Right renal cortex interstitium (tissue), 3 donors: ENCODE measurements around the gene LRRN4. TPM values are rescaled to one million over a fixed set of nuclear protein-coding genes. Genes with fewer than 3 reads are reported as not detected.
"Not testable (repeated sequence)": the region's sequence is repeated elsewhere in the genome, so short reads cannot be mapped to it uniquely, and the experiment has no call there.

ENCODE experiments used
- DNase-seq, 3 donors: peaks; one replicate each; pipeline ENCODE4 v3.0.0-alpha.2; 2013; ENCODE audit warnings: low read depth in 3 of 3, low spot score in 2 of 3
- polyA plus RNA-seq, 3 donors: library from polyadenylated mRNA; unstranded; fragments of 120-200 nt; gene quantifications; one replicate each; pipeline ENCODE4 v1.2.1, GENCODE V29; 2013; ENCODE audit not compliant: insufficient read length in 3 of 3

Gene LRRN4
- polyA plus RNA-seq, 3 donors: 9.8 to 11.7 (median 10.9) TPM

DNA sequence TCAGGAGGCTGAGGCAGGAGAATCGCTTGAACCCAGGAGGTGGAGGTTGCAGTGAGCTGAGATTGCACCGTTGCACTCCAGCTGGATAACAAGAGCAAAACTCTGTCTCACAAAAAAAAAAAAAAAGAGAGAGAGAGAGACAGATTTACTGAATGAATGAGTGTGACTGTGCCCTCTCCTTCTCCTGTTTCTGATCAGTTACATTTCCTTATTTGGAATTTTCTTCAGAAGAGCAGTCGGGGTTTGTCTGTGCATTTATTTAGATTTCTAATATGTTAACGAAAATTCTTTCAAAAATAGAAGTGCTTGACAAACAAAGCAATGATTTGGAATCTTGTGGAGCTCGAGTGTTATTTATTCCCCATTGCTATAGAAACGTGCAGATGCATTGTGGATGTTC, 6.4 kb upstream of the LRRN4 start:
- no peak for DNase-seq

DNA sequence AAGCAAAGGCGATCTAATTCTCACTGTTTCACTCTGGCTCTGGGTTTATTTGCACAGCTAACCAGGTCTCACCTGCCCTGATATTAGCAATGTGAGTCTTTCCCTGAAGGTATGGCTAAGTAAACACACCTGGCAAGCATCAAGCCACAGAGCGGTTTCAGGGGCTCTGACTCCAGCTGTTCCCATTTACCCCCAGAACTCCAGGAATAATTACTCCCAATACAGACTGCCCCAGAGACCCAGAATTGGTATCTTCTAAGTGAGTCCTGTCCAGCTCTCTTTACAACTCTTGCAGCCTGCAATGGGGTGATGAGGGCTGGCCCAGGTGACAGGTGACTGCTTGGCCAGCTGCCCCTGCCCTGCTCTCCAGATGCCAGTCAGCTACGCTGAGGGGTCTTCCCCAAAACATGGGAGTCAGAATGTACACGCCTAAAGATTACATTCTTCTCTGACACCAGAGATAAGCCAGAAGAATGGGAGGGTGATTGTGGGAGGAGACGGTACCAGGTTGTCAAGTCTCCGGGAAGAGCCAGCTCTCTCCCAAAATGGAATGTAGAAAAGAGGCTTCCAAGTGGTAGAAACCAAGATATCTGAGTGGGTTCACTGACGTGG, 4.9 kb upstream of the LRRN4 start:
- DNase-seq: no peak

DNA sequence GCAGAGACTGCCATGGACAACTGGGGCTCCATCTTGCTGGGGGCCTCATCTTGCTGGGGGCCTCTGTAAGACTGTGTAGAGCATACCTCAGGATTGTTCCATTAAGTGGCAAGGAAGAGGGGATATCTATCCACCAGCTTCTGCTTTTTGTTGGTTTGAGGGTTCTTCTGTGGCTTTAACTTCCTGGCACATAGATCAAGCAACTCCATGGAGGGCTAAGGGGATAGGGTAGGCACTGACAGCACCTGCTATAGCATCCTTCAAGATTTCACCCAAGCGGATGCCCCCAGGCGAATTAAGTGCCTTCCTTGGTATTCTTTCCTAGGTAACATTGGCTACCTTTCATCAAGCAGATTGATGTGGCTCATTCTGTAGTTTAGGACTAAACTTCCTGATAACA, 3.8 kb upstream of the LRRN4 start:
- DNase-seq: no peak

DNA sequence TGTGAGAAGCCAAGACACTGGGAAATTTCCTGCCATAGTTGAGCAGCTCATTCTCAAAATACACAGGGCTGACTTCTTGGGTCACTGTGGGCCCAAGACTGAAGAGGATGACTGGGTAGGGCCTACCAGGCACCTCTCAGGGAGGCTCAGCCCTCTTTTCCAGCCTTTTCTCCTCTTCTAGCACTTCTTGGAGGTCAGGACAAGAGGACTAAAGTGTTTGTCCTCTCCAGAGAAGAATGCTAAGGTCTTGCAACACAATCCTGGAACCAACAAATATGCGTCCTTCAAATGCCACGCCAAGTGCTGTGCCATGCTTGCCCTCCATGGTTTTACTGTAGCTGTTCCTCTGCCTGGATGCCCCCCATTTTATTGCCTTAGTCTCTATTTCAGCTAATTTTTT, 3.3 kb upstream of the LRRN4 start:
- DNase-seq: no peak

DNA sequence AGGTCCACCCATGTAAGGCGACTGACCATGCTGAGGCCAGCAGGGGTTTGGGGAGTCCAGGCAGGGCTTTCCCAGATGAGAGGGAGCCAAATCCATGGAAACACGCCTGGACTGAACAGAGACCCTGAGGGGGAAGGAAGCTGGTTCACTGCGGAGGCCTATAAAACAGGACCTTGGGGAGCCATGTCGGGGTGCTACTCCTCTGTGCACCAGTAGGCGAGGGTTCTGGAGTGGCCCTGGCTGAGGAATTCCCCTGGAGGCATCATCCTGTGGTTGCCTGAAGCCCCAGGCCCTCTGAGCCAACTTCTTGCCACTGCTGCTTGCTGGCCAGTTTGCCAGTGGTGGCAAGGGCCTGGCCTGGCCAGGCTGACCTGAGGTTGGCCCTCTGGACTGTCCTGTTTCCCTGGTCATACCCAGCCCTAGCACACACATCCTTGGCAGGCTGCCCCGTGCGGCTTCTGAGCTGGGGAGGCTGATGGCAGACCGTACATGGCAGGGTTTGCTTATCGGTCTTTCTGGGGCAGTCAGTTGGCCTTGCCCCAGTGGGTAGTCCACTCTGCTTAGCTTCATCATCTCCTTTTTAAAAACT, 2.2 kb upstream of the LRRN4 start:
- DNase-seq: no peak

DNA sequence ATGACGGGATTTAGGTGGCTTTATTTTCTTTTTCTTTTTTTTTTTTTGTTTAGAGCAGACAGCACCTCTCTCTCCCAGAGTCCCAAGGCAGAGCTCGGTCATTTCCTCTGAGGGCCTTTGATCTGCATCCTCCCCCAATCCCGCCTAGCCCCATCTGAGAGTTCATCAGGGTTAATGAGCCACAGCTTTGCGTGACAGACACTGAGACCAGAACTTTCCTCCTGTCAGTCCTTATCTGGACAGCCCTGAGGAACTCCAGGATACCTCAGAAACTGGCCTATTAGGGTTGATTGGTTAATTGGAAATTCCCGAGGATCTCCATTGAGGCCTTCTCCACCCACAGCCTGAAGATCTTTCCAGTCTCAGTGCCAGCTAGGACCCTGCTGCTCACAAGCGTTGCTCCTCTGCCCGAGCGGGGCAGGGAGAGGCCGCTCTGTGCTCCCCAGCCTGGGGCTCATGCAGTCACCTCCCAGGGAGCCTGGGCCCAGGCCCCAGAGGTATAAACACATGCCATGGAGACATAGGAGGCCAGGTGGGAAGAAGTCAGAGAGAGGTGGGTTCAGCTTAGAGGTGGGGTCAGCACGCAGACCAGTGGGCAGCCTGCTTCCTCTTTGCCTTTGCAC, 1.4 kb upstream of the LRRN4 start:
- no peak for DNase-seq

DNA sequence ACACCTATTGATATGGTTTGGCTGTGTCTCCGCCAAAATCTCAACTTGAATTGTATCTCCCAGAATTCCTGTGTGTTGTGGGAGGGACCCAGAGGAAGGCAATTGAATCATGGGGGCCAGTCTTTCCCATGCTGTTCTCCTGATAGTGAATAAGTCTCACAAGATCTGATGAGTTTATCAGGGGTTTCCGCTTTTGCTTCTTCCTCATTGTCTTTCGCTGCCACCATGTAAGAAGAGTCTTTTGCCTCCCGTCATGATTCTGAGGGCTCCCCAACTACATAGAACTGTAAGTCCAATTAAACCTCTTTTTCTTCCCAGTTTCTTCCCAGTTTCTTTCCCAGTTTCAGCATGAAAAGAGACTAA, 810 bp upstream of the LRRN4 start:
- DNase-seq: not testable (repeated sequence)

DNA sequence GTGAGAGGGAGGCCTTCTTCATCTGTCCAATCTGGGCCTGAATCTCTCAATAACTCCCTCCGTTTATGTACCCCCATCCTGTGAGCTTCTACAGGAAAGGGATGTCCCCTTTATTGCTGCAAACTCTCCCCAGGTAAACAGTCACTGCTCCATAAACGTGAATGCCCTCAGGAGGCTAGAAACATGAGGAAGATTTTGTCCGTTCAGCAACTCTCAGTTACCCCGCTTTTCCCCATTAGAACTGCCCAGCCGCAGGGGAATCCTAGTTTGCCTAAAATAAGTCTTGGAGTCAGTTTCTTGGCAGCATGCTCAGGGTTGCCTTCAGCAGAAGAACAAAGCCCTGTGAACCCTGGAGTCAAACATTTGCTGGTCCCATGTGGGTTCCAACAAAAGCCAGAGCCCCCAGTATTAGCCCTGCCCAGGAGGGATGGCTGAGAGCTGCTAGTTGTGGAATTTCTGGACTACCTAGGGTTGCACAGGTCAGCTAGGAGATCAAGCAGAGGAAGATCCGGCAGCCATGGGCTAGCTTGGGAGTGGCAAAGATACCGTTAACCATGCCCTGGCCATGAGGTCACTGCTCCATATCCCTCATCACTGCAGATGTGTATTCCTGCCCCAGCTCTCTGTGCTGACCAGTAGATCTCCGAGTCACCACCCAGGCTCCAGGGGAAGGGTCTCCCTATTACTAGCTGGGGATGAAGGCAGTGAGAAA, 640 bp downstream of the LRRN4 start:
- DNase-seq: no peak

DNA sequence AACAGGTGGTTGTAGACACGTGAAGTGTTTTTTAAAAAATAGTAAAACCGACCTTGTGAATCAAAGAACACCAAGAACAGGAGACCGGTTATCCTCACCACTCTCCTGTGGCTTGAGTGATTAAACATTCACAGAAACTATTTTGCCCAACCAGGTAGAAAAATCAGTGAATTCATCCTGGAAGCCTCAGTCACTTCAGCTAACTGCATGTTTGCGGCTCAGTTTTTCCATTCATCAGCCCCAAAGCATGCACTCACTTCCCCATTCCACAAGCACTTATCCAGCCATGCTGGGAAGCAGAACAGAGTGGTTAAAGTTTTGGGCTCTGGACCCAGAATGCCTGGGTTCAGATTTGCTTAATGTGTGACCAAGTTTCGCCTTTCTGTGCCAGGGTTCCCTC, 2.4 kb downstream of the LRRN4 start:
- DNase-seq: no peak

DNA sequence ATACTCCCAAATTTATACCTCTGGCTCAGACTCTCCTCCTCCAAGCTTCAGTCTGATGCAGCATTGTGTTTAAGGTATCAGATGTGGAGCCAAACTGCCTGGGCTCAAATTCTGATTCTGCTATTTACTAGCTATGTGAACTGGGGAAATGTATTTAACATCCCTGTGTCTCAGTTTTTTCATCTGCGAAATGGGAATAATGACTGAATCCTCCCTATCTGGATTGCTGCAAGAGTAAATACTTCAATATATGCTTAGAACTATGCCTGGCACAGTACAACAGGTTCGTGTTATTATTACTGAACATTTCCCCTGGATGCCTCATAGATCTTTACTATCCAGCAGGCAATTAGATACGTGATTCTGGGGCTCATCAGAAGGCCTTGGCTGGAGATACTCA, 5.5 kb downstream of the LRRN4 start:
- DNase-seq: no peak

DNA sequence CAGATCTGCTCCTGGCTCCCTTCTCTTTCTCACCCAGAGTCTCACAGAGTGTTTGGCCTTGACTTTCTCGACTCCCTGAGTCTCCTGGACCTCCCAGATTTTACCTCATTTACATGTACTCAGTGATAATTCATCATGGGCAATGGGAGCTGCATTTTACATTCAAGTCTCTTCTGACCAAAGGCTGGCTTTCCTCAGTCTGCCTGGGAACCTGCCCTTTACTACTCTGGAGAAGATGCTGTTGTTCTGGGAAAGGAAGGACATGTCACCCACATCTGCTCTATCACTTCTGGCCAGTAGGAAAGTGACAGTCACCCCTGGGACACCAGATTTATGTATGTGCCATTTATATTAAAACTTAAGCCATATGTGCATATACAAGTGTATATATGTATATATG, 7.4 kb downstream of the LRRN4 start:
- DNase-seq: no peak

DNA sequence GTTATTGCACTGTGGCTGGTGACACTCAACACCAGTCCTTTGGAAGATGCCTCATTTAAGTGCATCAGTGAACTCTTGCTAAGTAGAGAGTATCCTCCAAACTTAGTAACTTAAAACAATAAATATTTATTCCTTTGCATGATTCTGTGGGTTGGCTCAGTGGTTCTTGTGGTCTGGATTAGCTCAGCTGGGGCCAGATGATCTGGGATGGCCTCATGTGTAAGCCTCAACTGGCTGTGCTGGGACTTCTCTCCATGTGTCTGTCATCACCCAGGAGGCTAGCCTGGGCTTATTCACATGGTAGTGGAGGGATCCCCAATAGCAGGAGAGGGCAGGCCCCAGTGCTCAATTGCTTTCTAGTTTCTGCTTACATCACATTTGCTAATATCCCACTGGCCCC, 8.3 kb downstream of the LRRN4 start:
- no peak for DNase-seq

DNA sequence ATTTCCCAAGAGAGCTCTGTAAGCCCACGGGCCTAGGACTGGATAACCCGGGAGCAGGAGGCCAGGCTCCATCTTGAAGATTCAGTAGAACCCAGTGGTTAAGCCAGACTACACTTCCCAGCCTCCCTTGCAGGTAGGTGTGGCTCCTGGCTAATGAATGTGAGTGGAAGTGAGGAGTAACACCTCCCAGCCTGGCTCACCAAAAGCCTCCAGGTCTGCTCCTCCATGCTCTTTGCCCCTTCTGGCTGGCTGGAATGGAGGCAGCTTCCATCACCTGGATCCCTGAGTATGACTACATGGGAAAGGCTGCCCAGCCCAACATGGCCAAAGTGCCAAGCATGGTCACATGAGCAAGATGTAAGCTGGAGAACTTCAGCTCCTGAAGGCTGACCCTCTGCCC, 9.7 kb downstream of the LRRN4 start:
- no peak for DNase-seq

DNA sequence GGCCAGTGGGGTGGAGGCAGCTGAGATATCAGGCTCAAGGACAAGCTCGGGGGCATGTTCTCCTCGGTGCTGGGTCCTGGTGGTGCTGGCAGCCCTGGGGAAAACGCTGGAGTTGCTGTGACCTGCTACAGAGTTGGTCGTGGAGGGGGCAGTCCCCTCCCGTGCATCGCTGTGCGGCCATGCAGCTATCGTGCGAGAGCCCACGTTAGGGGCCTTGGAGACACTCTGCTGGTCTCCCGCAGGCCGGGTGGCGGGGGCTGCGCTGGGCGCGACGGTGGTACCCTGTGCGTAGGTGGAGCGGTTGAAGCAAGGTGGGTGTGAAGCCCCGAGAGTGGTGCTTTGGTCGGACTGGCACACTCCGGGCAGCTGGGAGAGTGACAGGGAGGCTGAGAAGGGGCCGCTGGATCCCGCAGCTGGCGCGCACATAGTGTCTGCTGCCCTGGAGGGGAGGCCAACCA, 12.0 kb downstream of the LRRN4 start:
- no peak for DNase-seq

DNA sequence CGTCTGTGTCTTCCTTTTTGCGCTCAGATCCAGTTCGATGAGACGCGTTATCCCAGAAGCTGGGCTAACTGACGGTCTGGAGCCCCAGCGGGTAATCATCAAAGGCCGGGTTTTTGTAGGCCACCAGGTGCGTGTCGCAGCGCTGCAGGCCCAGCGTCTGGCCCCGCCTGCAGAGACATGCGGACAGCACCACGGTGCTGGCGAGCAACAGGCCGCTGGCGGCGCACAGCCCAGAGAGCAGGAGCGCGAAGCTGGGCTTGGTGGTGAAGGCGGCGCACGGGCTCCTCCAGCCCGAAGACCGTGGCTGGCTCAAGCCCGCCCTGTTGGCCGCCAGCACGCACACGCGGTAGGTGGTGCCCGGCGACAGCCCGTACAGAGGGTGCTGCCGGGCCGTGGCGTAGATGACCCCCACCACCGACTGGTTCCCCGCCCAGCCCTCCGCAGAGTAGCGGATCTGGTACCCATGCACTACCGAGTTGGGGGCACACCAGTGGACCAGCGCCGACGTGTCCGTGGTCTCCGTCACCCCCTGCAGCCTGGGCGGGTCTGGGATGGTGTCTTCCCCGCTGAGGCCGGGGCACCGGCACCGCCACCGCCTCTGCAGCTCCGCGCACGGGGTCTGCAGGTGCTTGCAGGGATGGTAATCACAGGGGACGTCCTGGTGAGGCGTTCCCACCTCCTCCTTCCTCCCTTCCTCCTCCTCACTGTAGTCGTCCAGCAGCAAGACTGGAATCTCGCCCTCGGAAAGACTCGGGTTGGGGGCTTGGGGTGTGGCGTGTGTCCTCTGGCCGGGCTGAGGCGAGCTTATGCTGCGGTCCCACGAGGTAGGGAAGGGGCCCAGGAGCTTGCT, 12.7 kb downstream of the LRRN4 start:
- no peak for DNase-seq

DNA sequence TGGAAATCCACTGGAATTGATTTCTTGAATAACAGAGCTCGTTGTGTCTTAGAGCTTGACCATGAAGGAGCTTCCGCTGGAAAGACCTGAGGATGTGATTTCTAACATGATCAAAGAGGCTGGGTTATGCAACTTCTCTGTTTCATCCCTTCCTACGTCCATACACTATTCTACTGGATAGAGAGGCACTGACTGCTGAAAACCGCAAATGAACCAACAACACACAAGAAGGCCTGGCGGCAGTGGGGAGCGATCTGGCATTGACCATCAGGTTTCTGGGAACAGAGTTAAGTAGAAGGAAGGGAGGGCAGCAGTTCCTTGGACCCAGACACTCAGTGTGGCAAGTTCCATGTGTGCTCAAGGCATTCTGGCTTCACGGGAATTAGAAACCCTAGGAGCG, 13.3 kb downstream of the LRRN4 start:
- DNase-seq: no peak

DNA sequence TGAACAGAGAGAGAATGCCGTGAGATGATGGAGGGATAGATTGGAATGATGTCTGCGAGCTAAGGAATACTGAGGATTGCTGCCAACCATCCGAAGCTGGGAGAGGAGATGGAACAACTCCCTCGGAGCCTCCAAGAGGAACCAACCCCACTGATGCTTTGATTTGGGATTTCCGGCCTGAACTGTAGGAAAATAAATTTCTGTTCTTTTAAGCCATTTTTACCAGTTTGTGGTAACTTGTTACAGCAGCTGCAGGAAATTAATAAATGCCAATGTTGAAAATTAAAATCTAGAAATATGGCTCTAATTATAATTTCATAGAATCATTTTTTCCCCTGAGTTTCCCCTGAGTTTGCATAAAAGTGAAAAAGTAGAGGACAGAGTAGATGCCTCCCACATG, 14.1 kb downstream of the LRRN4 start:
- DNase-seq: no peak

DNA sequence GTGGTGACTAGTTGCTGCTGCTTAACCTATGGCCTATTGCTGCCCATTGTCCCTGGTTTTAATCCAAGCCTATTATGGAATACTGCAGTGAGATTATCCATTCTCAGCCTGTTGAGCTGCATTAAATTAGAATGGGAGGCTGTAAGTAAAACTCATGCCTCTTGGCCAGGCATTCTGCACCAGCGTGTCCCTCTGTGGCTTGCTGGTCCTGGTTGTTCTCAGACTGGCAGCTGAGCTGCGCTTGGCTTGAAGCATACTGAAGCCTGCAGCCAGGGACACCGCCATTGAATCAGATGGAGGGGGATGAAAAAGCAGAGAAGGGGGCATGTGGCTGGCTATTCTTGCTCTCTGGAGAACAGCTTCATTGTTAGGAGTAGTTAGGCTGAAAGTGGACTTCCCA, 15.6 kb downstream of the LRRN4 start:
- DNase-seq: no peak

DNA sequence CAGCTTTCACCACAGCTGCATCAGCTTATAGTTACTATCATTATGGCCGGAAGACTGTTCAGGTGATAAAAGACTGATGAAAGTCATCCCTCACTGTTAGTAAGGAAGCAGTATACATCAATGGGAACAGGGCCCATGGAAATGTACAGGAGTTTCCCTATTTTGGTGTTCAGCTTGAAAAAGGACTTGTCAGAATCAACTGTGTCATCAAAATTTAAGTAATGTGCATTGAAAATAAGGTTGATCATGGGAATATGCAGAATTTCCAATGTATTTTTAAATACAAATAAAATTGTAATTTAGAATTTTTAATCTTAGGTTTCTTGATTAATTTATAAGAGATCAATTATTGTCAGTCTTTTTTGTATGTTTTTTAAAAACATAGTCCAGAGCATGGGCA, 16.8 kb downstream of the LRRN4 start:
- DNase-seq: no peak

DNA sequence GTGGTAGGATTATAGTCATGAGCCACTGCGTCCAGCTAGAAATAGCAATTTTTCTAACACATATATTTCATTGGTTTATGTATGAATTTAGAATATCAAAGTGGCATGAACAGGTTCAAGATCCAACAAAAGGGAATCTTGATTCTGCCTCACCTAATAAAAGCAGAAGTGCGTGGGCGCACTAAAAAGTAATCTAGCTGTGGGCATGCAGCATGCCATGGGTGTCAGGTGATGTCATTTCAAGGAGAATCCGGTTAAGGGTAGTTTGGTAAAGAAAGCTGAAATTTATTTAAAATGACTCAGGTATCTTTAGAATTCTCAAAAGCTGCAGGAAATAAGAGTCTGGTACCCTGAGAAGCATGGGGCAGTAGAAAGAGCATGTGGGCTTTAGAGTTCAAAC, 17.6 kb downstream of the LRRN4 start:
- no peak for DNase-seq
